Fibroblast of skin of left biceps (primary cell): ENCODE data around the gene ASIP.

ENCODE experiments used
- DNase-seq, 2 experiments: peaks; one replicate each; pipeline ENCODE4 v3.0.0-alpha.2; 2013; ENCODE audit warnings: low read depth in 2 of 2

Gene ASIP

DNA sequence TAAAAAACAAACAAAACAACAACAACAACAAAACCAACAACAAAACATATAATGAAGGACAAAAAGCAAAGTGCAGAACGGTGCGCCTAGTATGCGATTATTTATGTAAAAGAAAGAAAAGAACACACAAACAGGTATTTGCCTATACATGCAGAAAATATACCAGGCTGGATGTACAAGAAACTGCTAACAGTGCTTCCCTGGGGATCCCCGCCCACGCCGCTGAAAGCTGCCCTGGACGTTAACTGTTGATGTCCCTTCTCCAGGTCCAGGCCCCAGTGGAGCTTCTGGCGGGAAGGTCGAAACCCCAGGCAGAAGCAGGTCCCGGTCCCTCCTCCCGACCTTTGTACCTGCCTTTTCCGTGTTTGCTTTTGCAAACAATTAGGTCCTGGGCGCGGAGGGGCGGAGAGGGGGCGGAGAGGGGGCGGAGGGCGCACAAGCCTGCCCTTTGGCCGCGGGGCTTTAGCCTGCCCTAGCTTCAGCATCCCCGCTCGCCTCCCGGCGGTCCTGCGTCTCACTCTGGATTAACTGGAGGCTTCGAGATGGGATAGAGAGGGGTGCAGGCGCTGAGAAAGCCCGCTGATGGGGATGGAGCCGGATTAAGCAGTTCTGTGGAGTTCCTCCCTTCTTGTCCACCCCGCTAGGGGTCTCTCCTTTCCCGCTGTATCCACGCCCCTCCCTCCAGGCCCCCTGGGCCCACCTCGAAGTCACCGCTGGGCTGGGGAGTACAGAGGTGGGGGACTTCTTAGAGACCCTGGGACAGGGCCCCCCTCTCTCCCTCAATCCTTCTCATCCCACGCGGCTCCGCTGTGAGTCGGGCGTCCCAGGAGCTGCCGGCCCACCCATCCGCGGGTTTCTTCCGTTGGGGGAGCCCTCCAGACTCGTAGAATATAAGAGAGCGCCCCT, 70.1 kb downstream of the ASIP start:
- DNase-seq = no peak

DNA sequence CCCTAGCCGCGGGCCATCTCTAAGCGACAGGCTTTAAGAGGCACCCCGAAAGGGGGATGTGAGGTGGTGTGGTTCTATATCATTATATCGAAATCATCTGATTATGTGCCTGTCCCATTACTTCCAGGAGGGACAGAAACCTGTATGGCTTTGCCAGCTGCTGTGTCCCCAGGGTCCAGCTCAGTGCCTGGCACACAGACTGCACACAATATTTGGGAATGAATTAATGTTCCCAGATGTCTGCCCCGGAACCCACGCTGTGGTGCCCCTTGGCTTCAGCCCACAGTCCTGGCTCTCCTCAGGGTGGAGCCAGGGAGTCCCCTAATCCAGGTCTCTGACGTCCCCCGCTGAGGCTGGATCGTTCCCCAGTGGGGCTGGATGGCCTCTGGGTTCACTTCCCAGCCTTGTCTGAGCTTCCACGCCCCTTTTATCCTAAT, 70.8 kb downstream of the ASIP start:
- DNase-seq = no peak

DNA sequence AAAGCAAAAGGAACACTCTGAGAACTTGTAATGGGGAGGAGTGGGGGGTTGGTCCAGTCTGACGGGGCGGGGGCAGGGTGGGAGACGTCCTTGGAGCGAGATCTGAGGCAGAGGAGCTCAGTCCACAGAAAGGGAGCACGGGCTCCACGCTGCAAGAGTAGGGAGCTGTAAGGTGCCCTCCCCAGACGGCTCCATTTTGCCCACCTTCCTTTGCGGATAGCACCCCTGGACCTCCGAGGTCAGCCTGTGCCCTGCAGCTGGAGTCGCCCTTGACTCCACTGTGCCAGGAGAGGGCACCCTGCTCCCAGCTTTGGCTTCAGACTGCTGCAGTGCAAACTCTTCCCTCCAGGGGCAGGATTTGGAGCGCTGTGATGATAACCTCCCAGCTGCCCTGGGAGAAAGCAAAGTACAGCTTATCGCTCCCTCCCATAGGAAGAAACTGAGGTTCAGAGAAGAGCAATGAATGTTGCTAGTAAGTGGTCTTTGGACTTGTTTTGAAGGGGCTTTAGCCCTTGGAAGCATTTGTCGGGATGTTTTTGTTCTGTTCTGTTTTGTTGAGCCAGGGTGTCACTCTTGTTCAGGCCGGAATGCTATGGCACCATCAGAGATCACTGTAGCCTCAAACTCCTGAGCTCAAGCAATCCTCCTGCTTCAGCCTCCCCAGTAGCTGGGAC, 71.5 kb downstream of the ASIP start:
- DNase-seq = peak; percentile 52 to 54

DNA sequence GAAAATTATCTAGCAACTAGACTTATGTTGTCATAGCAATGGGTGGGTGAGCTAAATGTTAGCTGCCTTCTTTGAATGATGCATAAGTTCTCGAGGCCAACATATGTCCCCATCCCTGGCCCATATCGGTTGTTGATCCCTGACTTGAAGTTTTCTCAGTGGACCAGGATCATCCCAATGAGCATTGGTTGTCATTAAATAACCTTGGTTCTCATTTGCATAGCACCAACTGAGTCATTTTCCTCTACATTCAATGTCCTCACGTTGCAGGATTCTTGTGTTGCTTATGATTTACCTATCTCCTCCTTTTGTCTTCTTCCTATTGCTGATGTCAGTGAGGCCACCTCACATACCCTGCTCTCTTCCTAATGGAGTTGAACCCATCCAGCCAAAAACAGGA, 74.0 kb downstream of the ASIP start:
- DNase-seq = no peak

DNA sequence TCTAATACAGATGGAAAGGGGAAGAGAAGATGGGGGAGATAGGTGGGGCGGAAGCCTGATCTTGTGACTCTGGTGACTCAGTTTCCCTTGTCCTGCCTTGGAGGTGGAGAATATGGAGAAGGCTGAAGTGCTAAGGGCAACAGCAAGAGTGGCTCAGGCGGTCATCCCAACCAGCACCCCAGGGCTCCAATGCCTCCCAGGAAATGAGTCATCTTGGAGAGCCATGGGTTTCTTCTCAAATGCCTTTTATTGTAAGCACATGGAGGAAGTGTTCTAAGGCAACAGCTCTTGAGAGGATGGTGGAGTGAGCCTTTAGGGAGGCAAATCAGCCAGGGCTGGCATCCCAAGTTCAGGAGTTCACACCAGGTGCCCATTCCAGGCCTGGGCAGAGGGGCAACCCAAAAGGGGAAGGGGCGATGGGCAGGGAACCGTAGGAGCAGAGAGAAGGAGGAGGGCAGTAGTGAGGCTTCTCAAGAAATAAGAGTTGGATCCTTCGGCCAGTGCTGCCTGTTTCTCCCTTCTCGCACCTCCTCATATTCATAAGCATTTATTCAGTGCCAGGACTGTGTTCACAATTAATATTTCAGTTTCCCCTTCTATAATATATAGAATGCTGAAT, 75.1 kb downstream of the ASIP start:
- no peak for DNase-seq
